Activated CD4-positive, alpha-beta T cell treated with anti-CD3 and anti-CD28 coated beads for 1 hour (primary cell): ENCODE data around the gene RAB15.

Experiments used
- DNase-seq: peaks from one replicate; pipeline ENCODE4 v3.0.0-alpha.2; 2020

The RAB15 gene

DNA sequence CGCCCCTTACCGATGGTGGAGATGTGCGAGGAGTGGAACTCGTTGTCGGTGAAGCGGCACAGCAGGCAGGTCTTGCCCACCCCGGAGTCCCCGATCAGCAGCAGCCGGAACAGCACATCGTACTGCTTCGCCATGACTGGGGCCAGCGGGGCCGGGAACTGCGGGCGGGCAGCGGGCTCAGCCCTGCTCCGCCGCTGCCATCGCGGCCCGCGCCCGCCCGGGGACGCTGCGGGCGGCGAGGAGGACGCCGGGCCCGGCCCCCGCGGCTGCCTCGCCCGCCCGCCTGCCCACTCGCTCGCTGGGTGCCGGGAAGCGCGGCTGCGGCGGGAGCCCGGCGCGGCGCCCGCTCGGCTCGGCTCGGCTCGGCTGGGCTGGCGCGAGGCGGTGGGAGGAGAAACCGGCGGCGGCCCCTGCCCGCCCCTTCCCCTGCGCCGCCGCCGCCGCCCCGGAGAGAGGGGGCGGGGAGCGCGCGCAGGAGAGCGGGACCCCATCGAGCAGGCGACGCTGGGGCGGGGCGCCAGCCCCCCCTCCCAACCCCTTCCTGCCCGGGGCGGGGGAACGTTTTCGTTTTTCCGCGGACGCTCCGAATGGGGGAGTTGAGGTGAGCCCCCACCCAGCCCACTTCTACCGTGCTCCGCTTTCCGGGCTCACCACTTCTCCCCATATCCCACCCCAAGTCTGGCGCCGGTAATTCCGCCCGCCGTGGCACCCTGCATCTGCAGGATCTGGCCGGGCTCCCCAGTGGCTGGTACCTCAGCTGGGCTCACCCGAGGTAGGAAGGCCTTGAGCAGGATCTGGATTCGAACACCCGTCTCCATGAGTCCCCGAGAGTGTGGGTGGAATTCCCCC, at the start of gene RAB15:
Gene RAB15 (minus strand): TSS at position 394 of the 849 bp plus-strand sequence. CDS start 260 bp downstream, at position 134.
- no peak for DNase-seq

DNA sequence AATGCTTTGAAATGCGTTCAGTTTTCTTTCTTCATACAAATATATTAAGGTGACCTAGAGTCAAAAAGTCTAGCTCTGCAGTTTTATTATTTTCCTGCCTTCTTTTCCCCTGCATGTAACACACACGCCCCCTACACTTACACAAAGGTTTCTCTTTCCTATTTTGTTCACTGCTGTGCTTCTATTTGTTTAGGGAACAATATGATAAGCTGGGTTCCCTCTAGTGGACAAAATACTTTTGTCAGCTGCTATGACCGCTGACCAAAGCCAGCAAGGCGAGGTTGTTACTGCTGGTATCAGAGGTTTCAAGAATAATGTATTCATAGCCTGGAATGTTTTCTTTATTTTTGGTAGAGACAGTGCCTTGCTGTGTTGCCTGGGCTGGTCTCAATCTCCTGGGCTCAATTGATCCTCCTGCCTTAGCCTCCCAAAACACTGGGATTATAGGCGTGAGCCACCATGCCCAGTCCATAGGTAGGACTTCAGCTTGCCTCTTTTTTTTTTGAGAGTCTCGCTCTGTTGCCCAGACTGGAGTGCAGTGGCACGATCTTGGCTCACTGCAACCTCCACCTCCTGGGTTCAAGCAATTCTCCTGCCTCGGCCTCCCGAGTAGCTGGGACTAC, 47.9 kb upstream of the RAB15 start:
- no peak for DNase-seq

DNA sequence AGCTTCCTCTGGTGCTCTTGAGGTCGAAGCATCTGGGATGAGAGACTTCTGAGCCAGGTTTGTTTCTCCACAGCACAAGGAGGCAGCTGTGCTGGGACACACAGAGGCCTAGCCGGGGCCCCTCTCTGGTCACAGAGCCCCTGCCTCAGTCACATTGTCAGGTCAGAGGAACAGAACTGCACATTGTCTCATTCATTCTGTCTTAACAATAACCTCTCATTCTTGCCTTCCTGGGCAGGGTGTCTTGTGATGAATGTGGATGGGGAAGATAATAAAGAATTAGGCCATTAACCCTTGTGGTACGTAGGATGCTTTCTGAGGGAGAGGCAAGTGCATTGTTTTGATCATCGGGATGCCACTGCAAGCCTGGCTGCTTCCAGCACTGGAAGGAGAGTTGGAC, 44.3 kb upstream of the RAB15 start:
- no peak for DNase-seq

DNA sequence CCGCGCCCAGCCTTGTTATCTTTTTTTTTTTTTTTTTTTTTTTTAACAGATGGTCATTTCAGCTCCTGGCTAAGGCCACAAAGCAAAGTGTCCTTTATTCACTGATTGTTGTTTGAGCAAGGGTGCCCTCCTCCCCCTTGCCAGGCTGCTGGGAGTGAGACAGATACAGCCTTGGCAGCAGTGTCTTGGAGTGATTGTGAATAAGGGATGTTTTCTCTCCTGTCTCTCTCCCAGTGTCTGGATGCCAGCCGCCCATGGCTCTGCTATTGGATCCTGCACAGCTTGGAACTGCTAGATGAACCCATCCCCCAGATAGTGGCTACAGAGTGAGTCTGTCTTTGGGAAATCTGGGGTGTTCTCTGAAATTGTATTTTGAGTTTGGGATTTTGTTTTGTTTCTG, 43.3 kb upstream of the RAB15 start:
- DNase-seq: no peak

DNA sequence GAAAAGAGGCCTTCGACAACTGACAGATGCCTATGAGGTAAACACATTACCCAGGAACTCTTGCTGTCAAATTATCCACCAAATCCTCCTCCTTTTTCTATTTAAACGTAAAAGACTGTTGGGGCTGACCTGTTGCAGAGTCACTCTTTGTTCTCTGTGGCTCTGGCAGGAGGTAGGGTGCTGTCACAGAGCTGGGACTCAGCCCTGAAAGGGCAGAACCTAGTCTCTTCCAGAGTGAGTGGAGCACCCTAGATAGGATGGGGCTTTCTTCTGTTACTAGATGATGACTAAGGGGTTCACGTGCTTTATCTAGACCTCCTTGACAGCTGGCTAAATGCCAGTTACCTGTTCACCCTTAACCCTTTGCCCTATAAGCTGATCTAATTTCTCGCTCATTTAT, 40.2 kb upstream of the RAB15 start:
- no peak for DNase-seq

DNA sequence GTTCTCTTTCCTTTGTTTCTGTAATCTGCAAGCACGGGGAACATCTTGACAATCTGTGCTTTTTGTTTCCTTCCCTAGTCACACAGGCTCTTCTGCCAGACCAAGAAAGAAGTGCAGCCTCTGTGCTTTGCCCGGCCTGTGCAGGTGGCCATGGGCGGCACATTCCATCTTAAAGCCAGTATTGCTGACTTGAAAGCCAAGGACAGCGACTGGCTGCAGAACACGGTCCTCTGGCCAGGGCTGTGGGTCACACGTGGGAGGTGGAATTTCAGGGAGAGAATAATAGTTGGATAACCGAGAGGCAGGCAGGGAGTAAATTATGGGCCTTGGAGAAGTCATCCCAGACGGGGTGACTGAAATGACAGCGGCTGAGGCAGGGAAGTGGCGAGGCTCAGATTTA, 39.4 kb upstream of the RAB15 start:
- no peak for DNase-seq

DNA sequence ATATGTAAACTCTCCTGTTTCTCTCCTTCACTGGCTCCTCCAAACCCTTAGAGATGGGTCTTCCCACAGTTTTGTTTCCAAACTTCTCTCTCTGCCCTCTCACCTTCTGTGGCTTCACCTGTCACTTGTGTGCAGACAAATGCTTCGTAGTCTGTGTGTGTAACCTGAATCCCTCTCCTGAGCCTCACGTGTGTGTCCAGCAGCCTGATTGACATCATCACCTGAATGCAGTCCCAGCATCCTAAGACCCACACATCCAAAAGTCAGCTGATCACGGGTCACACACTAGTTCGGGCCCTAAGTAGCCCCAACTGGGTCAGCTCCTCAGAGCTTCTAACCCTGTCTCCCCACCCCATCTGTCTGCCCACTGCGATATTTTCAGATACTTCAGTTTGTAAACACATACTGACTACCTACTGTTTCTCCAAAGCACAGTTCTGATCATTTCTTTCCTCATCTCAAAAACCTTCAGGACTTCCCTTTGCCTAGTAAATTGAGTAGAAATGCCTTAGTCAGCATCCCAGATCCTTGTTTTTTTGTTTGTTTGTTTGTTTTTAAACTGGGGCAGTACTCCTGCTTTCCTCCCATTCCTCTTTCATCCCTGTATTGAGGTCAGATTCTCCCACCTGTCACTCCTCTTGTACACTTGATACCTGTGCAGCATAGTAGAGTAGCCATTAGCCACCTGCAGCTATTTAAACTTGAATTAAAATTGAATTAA, 38.2 kb upstream of the RAB15 start:
- no peak for DNase-seq

DNA sequence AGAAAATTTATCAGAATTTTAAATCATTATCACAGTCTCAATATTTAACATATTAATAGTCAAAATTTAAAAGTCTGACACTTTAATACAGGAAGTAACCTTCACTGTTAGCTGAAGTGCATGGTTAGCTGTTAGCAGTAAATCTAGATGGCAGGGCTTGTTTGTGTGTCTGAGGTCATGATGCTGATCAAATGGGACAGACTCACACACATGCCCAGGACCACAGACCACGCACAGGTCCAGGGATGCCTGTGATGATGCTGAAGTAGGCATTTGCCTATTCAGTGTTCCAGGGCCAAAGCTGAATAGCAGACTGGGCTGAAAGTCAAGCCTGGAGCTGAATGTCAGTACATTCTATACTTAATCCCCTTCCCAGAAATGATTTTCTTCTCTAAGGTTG, 35.1 kb upstream of the RAB15 start:
- no peak for DNase-seq

DNA sequence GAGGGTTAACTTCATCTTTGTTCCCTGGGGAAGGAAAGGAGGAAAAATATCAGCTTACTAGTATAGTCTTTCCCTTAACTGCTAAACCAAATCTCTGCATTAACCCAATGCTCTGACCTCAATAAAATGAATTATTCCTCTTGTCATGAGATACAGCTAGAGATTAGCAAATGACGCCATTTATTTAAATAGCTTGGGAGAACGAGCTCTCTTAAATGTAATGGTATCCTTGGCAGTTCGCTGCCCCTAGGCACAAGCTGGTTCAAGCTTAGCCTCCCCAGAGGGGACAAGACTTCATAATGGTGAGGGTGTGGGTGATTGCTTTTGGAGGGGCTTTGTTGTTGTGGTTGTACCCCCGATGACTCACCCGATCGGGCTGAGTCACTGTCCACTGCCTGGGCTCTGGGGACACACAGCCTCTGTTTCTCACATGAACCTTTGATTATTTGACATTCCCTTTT, 34.2 kb upstream of the RAB15 start:
- no peak for DNase-seq

DNA sequence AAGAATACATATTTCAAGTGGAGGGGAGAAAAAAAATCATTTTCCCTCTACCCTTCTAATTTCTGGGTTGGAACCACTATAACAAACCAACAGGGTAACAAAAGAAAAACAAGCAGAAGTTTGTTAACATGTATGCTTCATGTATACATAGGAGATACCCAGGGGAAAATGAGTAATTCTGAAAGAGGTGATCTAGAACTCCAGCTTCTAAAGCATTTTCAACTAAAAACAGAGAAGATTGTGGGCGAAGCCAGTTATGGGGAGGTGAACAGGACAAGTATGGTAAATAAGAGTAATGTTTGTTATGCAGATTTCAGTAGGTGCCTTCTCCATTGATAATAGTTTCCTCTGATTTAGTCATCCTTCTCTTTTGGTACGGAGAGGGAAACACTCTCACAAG, 31.3 kb upstream of the RAB15 start:
- DNase-seq: no peak

DNA sequence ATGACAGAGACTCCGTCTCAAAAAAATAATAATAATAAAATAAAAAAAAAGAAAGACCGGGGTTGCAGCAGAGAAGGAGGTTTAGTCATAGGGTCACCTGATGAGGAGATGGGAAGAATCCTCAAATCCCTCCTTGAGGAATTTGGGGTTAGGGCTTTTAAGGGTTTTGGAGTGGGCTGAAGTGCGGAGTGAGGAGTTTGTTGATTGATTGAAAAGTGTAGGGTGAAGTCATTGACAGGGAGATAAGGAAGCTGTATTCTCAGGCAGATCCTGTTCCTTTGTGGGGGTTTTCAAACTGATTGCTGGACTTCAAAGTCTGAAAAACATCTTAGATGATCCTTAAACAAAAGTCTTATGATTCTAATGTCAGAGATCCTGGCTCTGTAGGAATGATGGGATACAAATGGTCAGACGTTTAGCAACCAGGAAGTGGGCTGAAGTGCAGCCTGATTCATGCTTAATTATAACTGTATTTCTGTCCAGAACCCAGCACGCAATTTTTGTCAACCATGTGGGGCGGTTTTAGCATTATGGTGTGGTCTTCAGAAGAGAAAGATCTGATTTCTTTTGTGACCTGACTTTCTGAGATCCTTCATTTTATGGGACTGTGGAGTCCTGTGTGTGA, 30.6 kb upstream of the RAB15 start:
- DNase-seq: no peak

DNA sequence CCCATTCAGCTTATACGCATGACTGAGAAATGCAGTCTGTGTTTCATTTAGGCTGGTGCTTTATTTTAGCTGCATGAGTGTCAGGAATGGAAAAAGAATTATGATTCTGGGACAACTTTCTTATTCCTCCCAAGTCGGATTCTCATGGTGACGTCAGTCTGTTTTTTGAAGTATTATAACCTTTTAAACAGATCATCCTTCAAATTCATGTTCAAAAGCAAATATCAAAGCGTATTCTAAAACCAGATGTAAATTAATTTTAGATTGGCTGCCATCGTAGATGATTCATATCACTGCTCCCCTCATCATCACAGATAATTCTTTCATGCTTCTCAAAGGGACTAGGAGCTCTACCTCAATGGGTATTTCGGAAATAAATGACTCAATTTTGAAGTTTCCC, 29.6 kb upstream of the RAB15 start:
- DNase-seq: no peak

DNA sequence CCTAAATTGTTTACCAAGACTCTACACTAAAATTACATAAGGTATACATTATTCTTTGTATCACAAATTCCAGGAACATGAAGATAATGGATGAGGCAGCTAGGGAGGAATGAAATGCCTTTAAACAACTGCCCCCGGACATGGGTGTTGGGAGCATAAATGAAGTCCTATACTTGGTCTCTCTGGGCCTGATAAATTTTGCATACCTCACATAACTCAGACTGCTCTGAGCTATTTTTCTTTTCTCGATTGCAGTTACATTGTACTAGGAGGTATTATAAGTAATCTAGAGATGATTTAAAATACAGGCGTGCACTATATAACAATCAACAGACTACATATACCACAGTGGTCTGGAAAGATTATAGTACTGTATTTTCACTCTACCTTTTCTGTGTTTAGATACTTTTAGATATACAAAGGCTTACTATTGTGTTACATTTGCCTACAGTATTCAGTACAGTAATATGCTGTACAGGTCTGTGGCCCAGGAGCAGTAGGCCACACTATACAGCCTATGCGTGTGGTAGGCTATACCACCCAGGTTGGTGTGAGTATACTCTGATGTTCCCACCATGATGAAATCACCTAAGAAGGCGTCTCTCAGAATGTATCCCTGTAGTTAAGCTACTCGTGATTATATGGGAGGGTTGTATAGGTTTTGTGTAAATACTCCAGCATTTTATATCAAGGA, 28.9 kb upstream of the RAB15 start:
- no peak for DNase-seq

DNA sequence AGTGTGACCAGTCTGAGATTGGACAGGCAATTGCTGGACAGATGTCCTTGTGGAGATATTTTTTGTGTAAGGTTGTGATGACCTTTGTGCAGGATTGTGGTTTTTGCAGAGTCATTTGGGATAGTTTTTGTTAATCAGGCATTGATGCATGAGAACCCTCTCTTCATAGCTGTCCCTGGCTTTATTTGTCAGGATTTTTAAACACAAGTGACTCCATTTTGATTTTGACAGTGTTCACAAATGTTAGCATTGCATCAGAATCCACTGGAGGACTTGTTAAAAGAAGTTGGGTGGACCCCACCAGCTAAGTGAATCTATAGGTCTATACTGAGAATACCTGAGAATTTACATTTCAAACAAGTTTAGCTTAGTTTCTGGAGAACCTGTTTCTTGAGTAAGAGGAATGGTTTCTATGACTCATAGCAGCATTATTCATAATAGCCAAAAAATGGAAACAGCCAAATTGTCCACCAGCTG, 26.4 kb upstream of the RAB15 start:
- no peak for DNase-seq

DNA sequence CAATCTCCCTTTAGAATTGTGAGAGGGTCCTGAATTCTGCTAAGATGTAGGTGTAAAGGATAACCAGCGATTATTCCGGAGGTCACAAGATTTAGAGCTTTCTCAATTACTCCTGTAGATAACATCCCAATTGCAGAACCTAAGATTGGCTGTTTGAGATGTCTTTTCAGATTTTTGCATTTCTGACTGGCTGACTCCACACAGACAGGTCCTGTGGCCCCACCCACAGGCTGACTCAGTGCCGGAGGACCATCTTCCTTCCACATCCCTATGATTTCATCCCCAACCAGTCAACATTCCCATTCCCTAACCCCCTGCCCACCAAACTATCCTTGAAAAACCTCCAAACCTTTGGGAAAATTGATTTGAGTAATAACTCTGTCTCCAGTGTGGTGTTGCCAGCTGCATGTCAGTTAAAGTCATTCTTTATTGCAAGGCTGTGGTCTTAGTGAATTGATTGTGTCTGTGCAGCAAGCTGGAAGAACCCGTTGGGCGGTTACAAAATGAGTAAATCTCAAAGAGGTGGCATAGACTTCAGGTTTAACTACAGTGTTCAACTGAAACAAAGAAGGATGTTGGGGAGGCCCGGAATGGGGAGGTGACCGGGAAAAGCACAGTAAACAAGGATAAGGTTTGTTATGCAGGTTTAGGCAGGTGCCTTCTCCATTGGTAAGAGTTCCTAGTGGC, 25.1 kb upstream of the RAB15 start:
- DNase-seq: no peak

DNA sequence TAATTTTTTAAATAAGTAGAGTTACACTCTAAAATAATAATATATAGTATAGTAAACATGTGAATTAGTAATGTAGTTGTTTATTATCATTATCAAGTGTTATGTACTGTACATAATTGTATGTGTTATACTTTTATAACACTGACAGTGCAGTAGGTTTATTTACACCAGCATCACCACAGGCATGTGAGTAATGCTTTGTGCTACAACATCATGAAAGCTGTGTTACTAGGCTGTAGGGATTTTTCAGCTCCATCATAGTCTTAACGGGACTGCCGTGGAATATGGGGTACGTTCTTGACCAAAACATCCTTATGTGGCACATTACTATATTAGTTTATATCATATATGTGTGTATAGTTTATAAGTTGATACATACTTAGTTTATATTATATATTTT, 23.2 kb upstream of the RAB15 start:
- DNase-seq: no peak

DNA sequence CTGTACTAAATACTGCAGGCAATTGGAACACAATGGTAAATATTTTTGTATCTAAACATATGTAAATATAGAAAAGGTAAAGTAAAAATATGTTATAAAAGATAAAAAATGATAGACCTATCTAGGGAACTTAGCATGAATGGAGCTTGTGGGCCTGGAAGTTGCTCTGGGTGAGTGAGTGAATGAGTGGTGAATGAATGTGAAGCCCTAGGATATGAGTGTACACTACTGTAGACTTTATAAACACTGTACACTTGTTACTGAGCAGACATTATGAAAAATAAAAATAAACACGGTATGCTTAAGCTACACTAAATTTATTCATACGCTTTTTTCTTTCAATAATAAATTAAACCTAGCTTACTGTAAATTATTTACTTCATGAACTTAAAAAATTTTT, 22.4 kb upstream of the RAB15 start:
- DNase-seq: no peak

DNA sequence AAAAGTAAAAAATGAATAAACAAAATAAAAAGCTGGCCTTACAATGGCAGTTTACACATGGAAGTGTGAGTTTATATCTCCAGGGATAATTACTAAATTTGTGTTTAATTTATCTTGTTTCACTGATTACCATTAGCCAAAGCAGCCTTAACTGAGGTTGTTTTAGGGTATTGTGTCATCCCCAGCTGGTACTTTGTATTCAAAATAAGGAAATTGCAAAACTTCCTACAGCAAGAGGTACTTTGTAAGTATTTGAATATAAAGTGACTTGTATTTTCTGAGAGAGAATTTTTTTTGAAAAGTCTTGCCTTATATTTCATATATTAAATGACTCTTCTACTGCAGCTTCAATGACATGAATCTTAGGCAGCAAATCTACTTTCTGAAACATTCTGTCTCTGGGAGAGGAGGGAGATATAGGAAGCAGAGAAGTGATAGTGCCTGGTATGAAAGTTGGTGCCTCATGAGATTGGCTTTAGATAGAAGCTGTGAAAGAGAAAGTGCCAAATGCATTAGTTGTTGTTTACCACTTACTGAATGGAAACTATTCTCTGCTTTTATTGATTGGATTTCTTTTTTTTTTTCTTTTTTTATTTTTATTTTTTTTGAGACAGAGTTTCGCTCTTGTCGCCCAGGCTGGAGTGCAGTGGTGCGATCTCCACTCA, 21.3 kb upstream of the RAB15 start:
- DNase-seq: no peak

DNA sequence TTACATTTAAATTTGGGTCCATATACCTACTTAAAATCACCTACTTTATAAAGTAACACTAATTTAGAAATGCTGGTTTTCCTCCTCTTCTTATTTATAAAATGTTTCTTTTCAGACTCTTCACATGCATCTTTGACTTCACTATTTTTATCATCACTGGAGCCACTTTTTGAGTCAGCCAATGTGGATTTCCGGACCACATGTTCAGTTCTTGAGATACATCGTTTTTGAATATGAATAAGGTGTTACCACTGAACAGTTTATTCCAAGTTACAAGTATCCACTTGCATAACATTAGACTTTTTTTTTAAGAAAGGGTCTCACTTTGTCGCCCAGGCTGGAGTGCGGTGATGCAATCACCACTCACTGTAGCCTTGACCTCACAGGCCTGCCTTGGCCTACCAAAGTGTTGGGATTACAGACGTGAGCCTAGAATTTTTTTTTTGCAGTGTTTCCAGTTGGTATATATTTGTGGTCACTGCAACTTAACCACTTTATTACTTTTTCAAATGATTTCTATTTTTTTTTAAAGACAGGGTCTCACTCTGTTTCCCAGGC, 20.3 kb upstream of the RAB15 start:
- DNase-seq: no peak

DNA sequence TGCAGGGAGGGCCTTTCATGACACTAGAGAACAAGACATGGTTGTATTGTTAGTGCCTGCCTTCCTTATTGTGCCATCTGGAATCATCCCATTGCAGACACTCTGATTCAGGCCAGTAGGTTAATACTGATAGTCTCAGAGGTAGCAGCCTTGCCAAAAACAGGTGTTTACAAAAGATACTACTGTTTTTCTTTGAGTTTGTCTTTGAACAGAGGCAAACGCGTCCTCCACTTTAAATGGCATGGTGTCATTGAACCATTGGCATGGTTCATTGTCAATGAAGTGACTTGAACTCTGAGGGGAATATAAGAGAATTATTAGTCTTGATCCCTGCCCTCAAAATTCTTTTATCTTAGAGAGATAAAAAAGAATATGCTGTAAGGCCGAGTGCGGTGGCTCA, 18.8 kb upstream of the RAB15 start:
- no peak for DNase-seq

DNA sequence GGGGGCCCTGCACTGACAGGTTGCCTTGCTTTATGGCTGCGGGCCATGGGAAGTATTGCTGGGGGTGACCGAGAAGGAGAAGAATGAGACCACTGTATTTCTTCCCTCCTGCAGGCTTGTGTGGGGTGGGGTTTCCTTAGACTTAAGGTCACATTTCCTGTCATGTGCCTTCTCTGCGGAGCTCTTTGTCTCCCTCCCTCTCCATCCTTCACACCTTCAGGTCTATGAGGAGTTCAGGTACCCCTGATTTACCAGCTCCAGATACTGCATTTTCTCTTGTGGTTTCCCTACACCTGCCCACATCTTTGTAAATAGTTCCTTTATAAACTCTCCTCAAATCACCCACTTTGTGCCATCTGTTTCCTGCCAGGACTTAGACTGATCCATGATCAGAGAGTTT, 18.2 kb upstream of the RAB15 start:
- DNase-seq: no peak
